ENCODE results near the gene CDC42EP1.
"Not testable (repeated sequence)": the region's sequence is repeated elsewhere in the genome, so short reads cannot be mapped to it uniquely, and the experiment has no call there.

The CDC42EP1 gene

GRCh38 chr22:37522482-37522881 lies 37.8 kb upstream of the CDC42EP1 start:
- H3K4me3 ChIP-seq: no peak overlapping the region
- TF ChIP-seq CTCF (IDR thresholded peaks at IDR 0.05): no peak
- peaks cover 0 to 22% (median 14%) of the 10 kb centered on the region in 4 donors for H3K4me1 ChIP-seq
- H3K9me3 ChIP-seq: no peaks in the 10 kb centered on the region
- DNase-seq: no peak
- no peak overlapping the region for H3K27ac ChIP-seq
- H3K27me3 ChIP-seq: peaks cover 0 to 71% of the 10 kb centered on the region in 2 donors
- H3K36me3 ChIP-seq: no peaks in the 10 kb centered on the region
- intact Hi-C loops (cut with DNase I; ENCODE audit: low total_unique reads): no loop called here

GRCh38 chr22:37525073-37525745 lies 35.1 kb upstream of the CDC42EP1 start:
- no peak for DNase-seq
- H3K4me3 ChIP-seq: no peak overlapping the region
- H3K27ac ChIP-seq: no peak overlapping the region
- no peak for TF ChIP-seq CTCF (IDR thresholded peaks at IDR 0.05)
- no peaks in the 10 kb centered on the region for H3K36me3 ChIP-seq
- intact Hi-C loops (cut with DNase I; ENCODE audit: low total_unique reads): no loop called here
- no peaks in the 10 kb centered on the region for H3K9me3 ChIP-seq
- H3K27me3 ChIP-seq: peaks cover 0 to 43% of the 10 kb centered on the region in 2 donors
- peaks cover 0 to 8% (median 4%) of the 10 kb centered on the region in 4 donors for H3K4me1 ChIP-seq

- H3K27ac ChIP-seq: no peak overlapping the region
Measured at GRCh38 chr22:37525746-37526350, 34.4 kb upstream of the CDC42EP1 start.

GRCh38 chr22:37526376-37526775 lies 33.9 kb upstream of the CDC42EP1 start:
- intact Hi-C loops (cut with DNase I; ENCODE audit: low total_unique reads): no loop called here

More at GRCh38 chr22:37525746-37526350, 34.4 kb upstream of the CDC42EP1 start:
- no peak for DNase-seq
- H3K4me1 ChIP-seq: peaks cover 0 to 8% (median 4%) of the 10 kb centered on the region in 4 donors
- TF ChIP-seq CTCF (IDR thresholded peaks at IDR 0.05): no peak
- no peaks in the 10 kb centered on the region for H3K9me3 ChIP-seq
- intact Hi-C loops (cut with DNase I; ENCODE audit: low total_unique reads): no loop called here
- H3K27me3 ChIP-seq: peaks cover 0 to 37% of the 10 kb centered on the region in 2 donors
- no peak overlapping the region for H3K4me3 ChIP-seq
- no peaks in the 10 kb centered on the region for H3K36me3 ChIP-seq

GRCh38 chr22:37527081-37527752 lies 33.1 kb upstream of the CDC42EP1 start:
- H3K4me1 ChIP-seq; H3K27ac ChIP-seq; H3K9me3 ChIP-seq; intact Hi-C loops (cut with DNase I; ENCODE audit: low total_unique reads); DNase-seq; H3K4me3 ChIP-seq; H3K36me3 ChIP-seq: not testable (repeated sequence)
- peaks cover 0 to 24% of the 10 kb centered on the region in 2 donors for H3K27me3 ChIP-seq

More at GRCh38 chr22:37526376-37526775, 33.9 kb upstream of the CDC42EP1 start:
- H3K27ac ChIP-seq: no peak overlapping the region
- no peaks in the 10 kb centered on the region for H3K9me3 ChIP-seq
- H3K4me3 ChIP-seq: no peak overlapping the region
- no peak for TF ChIP-seq CTCF (IDR thresholded peaks at IDR 0.05)
- peaks cover 0 to 32% of the 10 kb centered on the region in 2 donors for H3K27me3 ChIP-seq
- H3K36me3 ChIP-seq: no peaks in the 10 kb centered on the region
- no peak for DNase-seq
- peaks cover 0 to 8% (median 4%) of the 10 kb centered on the region in 4 donors for H3K4me1 ChIP-seq

GRCh38 chr22:37527952-37528351 lies 32.3 kb upstream of the CDC42EP1 start:
- H3K36me3 ChIP-seq; DNase-seq; intact Hi-C loops (cut with DNase I; ENCODE audit: low total_unique reads); H3K4me1 ChIP-seq; H3K27ac ChIP-seq; H3K9me3 ChIP-seq; H3K4me3 ChIP-seq: not testable (repeated sequence)
- peaks cover 0 to 22% of the 10 kb centered on the region in 2 donors for H3K27me3 ChIP-seq

Data from tibial artery (tissue), 4 donors.